ENCODE data around the gene DLG1.

The DLG1 gene

GRCh38 chr3:197174927-197175326 is 123.5 kb downstream of the DLG1 start:
- Histone ChIP-seq H3K4me1 (ENCODE audit: control extremely low read depth in 1 of 4, control insufficient read depth in 4 of 4, insufficient read depth in 4 of 4, low read length in 3 of 4) (no peaks in the 10 kb centered on the region), H3K36me3 (ENCODE audit: control insufficient read depth in 4 of 4, insufficient read depth in 4 of 4, low read length in 3 of 4) (no peaks in the 10 kb centered on the region), H3K27ac (ENCODE audit: insufficient read depth in 1 of 2, low read depth in 1 of 2, low read length in 2 of 2, poor library complexity in 1 of 2, severe bottlenecking in 2 of 2) (no peak overlapping the region), H3K4me3 (ENCODE audit: control insufficient read depth in 1 of 7, extremely low read depth in 1 of 7, insufficient read depth in 4 of 7, low read depth in 2 of 7, low read length in 6 of 7) (no peak overlapping the region), H3K27me3 (replicated peaks in 2 of 5; ENCODE audit: control insufficient read depth in 4 of 5, insufficient read depth in 5 of 5, low read length in 4 of 5) (no peaks in the 10 kb centered on the region), H3K9me3 (ENCODE audit: control extremely low read depth in 1 of 5, control insufficient read depth in 4 of 5, insufficient read depth in 2 of 5, low read depth in 1 of 5, low read length in 4 of 5) (no peaks in the 10 kb centered on the region)
- no peak for DNase-seq
- ChIA-PET POLR2A (no interaction called here), CTCF (no interaction called here)
- WGBS (ENCODE audit: insufficient coverage) = 94% methylated on average over 2 of the region's 3 CpGs

- no peak for DNase-seq
- Histone ChIP-seq H3K9me3 (ENCODE audit: control extremely low read depth in 1 of 5, control insufficient read depth in 4 of 5, insufficient read depth in 2 of 5, low read depth in 1 of 5, low read length in 4 of 5) (no peaks in the 10 kb centered on the region), H3K36me3 (ENCODE audit: control insufficient read depth in 4 of 4, insufficient read depth in 4 of 4, low read length in 3 of 4) (no peaks in the 10 kb centered on the region), H3K4me3 (ENCODE audit: control insufficient read depth in 1 of 7, extremely low read depth in 1 of 7, insufficient read depth in 4 of 7, low read depth in 2 of 7, low read length in 6 of 7) (no peak overlapping the region), H3K4me1 (ENCODE audit: control extremely low read depth in 1 of 4, control insufficient read depth in 4 of 4, insufficient read depth in 4 of 4, low read length in 3 of 4) (no peaks in the 10 kb centered on the region), H3K27me3 (replicated peaks in 2 of 5; ENCODE audit: control insufficient read depth in 4 of 5, insufficient read depth in 5 of 5, low read length in 4 of 5) (no peaks in the 10 kb centered on the region), H3K27ac (ENCODE audit: insufficient read depth in 1 of 2, low read depth in 1 of 2, low read length in 2 of 2, poor library complexity in 1 of 2, severe bottlenecking in 2 of 2) (no peak overlapping the region)
- ChIA-PET CTCF (no interaction called here), POLR2A (no interaction called here)
- 100% methylated on average over 2 of the region's 4 CpGs for WGBS (ENCODE audit: insufficient coverage)
Observed at GRCh38 chr3:197173620-197174019, 124.8 kb downstream of the DLG1 start.

GRCh38 chr3:197171481-197172067 is 126.8 kb downstream of the DLG1 start:
- CTCF ChIA-PET = interaction anchor here (1.1 kb wide), 1 partner anchor 181 kb away, joined by 3 read pairs; no protein-coding TSS in a partner anchor
- POLR2A ChIA-PET = no interaction called here
- Histone ChIP-seq H3K9me3 (ENCODE audit: control extremely low read depth in 1 of 5, control insufficient read depth in 4 of 5, insufficient read depth in 2 of 5, low read depth in 1 of 5, low read length in 4 of 5) (no peaks in the 10 kb centered on the region), H3K36me3 (ENCODE audit: control insufficient read depth in 4 of 4, insufficient read depth in 4 of 4, low read length in 3 of 4) (no peaks in the 10 kb centered on the region), H3K4me3 (ENCODE audit: control insufficient read depth in 1 of 7, extremely low read depth in 1 of 7, insufficient read depth in 4 of 7, low read depth in 2 of 7, low read length in 6 of 7) (no peak overlapping the region), H3K27ac (ENCODE audit: insufficient read depth in 1 of 2, low read depth in 1 of 2, low read length in 2 of 2, poor library complexity in 1 of 2, severe bottlenecking in 2 of 2) (no peak overlapping the region), H3K4me1 (ENCODE audit: control extremely low read depth in 1 of 4, control insufficient read depth in 4 of 4, insufficient read depth in 4 of 4, low read length in 3 of 4) (peaks cover 0 to 2% (median 0%) of the 10 kb centered on the region in 4 experiments), H3K27me3 (replicated peaks in 2 of 5; ENCODE audit: control insufficient read depth in 4 of 5, insufficient read depth in 5 of 5, low read length in 4 of 5) (no peaks in the 10 kb centered on the region)
- no peak for DNase-seq
- no CpG with 5 or more reads among the region's 1 CpG for WGBS (ENCODE audit: insufficient coverage)

GRCh38 chr3:197169028-197169427 is 129.4 kb downstream of the DLG1 start:
- no peak overlapping the region for H3K4me3 ChIP-seq (ENCODE audit: control insufficient read depth in 1 of 7, extremely low read depth in 1 of 7, insufficient read depth in 4 of 7, low read depth in 2 of 7, low read length in 6 of 7)
- CTCF ChIA-PET = interaction anchor here (1.2 to 1.3 kb wide), 2 partner anchors 11 to 138 kb away, joined by 3 read pairs; no protein-coding TSS in a partner anchor
- H3K36me3 ChIP-seq (ENCODE audit: control insufficient read depth in 4 of 4, insufficient read depth in 4 of 4, low read length in 3 of 4) = peaks cover 0 to 5% (median 2%) of the 10 kb centered on the region in 4 experiments
- H3K27ac ChIP-seq (ENCODE audit: insufficient read depth in 1 of 2, low read depth in 1 of 2, low read length in 2 of 2, poor library complexity in 1 of 2, severe bottlenecking in 2 of 2) = no peak overlapping the region
- WGBS (ENCODE audit: insufficient coverage) = no CpG with 5 or more reads among the region's 1 CpG
- peaks cover 0 to 2% (median 0%) of the 10 kb centered on the region in 4 experiments for H3K4me1 ChIP-seq (ENCODE audit: control extremely low read depth in 1 of 4, control insufficient read depth in 4 of 4, insufficient read depth in 4 of 4, low read length in 3 of 4)
- POLR2A ChIA-PET = no interaction called here
- H3K9me3 ChIP-seq (ENCODE audit: control extremely low read depth in 1 of 5, control insufficient read depth in 4 of 5, insufficient read depth in 2 of 5, low read depth in 1 of 5, low read length in 4 of 5) = no peaks in the 10 kb centered on the region
- no peaks in the 10 kb centered on the region for H3K27me3 ChIP-seq (replicated peaks in 2 of 5; ENCODE audit: control insufficient read depth in 4 of 5, insufficient read depth in 5 of 5, low read length in 4 of 5)
- no peak for DNase-seq

GRCh38 chr3:197168606-197169005 is 129.8 kb downstream of the DLG1 start:
- CTCF ChIA-PET = interaction anchor here (1.2 to 1.3 kb wide), 2 partner anchors 11 to 138 kb away, joined by 3 read pairs; no protein-coding TSS in a partner anchor
- WGBS (ENCODE audit: insufficient coverage) = no CpG with 5 or more reads among the region's 2 CpGs
- POLR2A ChIA-PET = no interaction called here
- Histone ChIP-seq H3K27ac (ENCODE audit: insufficient read depth in 1 of 2, low read depth in 1 of 2, low read length in 2 of 2, poor library complexity in 1 of 2, severe bottlenecking in 2 of 2) (no peak overlapping the region), H3K4me1 (ENCODE audit: control extremely low read depth in 1 of 4, control insufficient read depth in 4 of 4, insufficient read depth in 4 of 4, low read length in 3 of 4) (peaks cover 0 to 2% (median 0%) of the 10 kb centered on the region in 4 experiments), H3K9me3 (ENCODE audit: control extremely low read depth in 1 of 5, control insufficient read depth in 4 of 5, insufficient read depth in 2 of 5, low read depth in 1 of 5, low read length in 4 of 5) (no peaks in the 10 kb centered on the region), H3K27me3 (replicated peaks in 2 of 5; ENCODE audit: control insufficient read depth in 4 of 5, insufficient read depth in 5 of 5, low read length in 4 of 5) (no peaks in the 10 kb centered on the region), H3K36me3 (ENCODE audit: control insufficient read depth in 4 of 4, insufficient read depth in 4 of 4, low read length in 3 of 4) (peaks cover 0 to 5% (median 2%) of the 10 kb centered on the region in 4 experiments), H3K4me3 (ENCODE audit: control insufficient read depth in 1 of 7, extremely low read depth in 1 of 7, insufficient read depth in 4 of 7, low read depth in 2 of 7, low read length in 6 of 7) (no peak overlapping the region)
- DNase-seq = peak in 2 of 3 donors; percentile 74 to 84

GRCh38 chr3:197168063-197168462 is 130.3 kb downstream of the DLG1 start:
- no peaks in the 10 kb centered on the region for H3K9me3 ChIP-seq (ENCODE audit: control extremely low read depth in 1 of 5, control insufficient read depth in 4 of 5, insufficient read depth in 2 of 5, low read depth in 1 of 5, low read length in 4 of 5)
- ChIA-PET CTCF (no interaction called here), POLR2A (no interaction called here)
- H3K4me3 ChIP-seq (ENCODE audit: control insufficient read depth in 1 of 7, extremely low read depth in 1 of 7, insufficient read depth in 4 of 7, low read depth in 2 of 7, low read length in 6 of 7) = no peak overlapping the region
- peaks cover 0 to 2% (median 0%) of the 10 kb centered on the region in 4 experiments for H3K4me1 ChIP-seq (ENCODE audit: control extremely low read depth in 1 of 4, control insufficient read depth in 4 of 4, insufficient read depth in 4 of 4, low read length in 3 of 4)
- no peaks in the 10 kb centered on the region for H3K27me3 ChIP-seq (replicated peaks in 2 of 5; ENCODE audit: control insufficient read depth in 4 of 5, insufficient read depth in 5 of 5, low read length in 4 of 5)
- 100% methylated on average over 4 of the region's 4 CpGs for WGBS (ENCODE audit: insufficient coverage)
- H3K36me3 ChIP-seq (ENCODE audit: control insufficient read depth in 4 of 4, insufficient read depth in 4 of 4, low read length in 3 of 4) = peaks cover 0 to 5% (median 3%) of the 10 kb centered on the region in 4 experiments
- no peak overlapping the region for H3K27ac ChIP-seq (ENCODE audit: insufficient read depth in 1 of 2, low read depth in 1 of 2, low read length in 2 of 2, poor library complexity in 1 of 2, severe bottlenecking in 2 of 2)
- no peak for DNase-seq

GRCh38 chr3:197167549-197167948 is 130.9 kb downstream of the DLG1 start:
- H3K4me1 ChIP-seq (ENCODE audit: control extremely low read depth in 1 of 4, control insufficient read depth in 4 of 4, insufficient read depth in 4 of 4, low read length in 3 of 4) = peaks cover 0 to 2% (median 0%) of the 10 kb centered on the region in 4 experiments
- POLR2A ChIA-PET = no interaction called here
- H3K27ac ChIP-seq (ENCODE audit: insufficient read depth in 1 of 2, low read depth in 1 of 2, low read length in 2 of 2, poor library complexity in 1 of 2, severe bottlenecking in 2 of 2) = no peak overlapping the region
- no peak overlapping the region for H3K4me3 ChIP-seq (ENCODE audit: control insufficient read depth in 1 of 7, extremely low read depth in 1 of 7, insufficient read depth in 4 of 7, low read depth in 2 of 7, low read length in 6 of 7)
- H3K27me3 ChIP-seq (replicated peaks in 2 of 5; ENCODE audit: control insufficient read depth in 4 of 5, insufficient read depth in 5 of 5, low read length in 4 of 5) = no peaks in the 10 kb centered on the region
- H3K9me3 ChIP-seq (ENCODE audit: control extremely low read depth in 1 of 5, control insufficient read depth in 4 of 5, insufficient read depth in 2 of 5, low read depth in 1 of 5, low read length in 4 of 5) = no peaks in the 10 kb centered on the region
- no peak for DNase-seq
- WGBS (ENCODE audit: insufficient coverage) = no CpG with 5 or more reads among the region's 2 CpGs
- CTCF ChIA-PET = no interaction called here
- peaks cover 0 to 5% (median 3%) of the 10 kb centered on the region in 4 experiments for H3K36me3 ChIP-seq (ENCODE audit: control insufficient read depth in 4 of 4, insufficient read depth in 4 of 4, low read length in 3 of 4)

All from common myeloid progenitor, CD34-positive (primary cell).